NOMO-1 treated with DMSO at 0.1 percent for 48 hours (cell line): ENCODE data around the gene ARAP3.

Experiments
- DNase-seq: peaks from one replicate; lab custom pipeline; 2025; ENCODE audit not compliant: unreplicated experiment; lab: John Stamatoyannopoulos, UW

Gene ARAP3

GRCh38 chr5:141672071-141672840 lies 9.8 kb downstream of the ARAP3 start:
- DNase-seq = no peak

- DNase-seq = no peak
Observed at GRCh38 chr5:141669520-141669919, 12.5 kb downstream of the ARAP3 start.

GRCh38 chr5:141668601-141669265 lies 13.3 kb downstream of the ARAP3 start:
- no peak for DNase-seq

- DNase-seq = no peak
Observed at GRCh38 chr5:141665995-141666940, 15.8 kb downstream of the ARAP3 start.

- peak; percentile 71 for DNase-seq
Observed at GRCh38 chr5:141664733-141665461, 17.1 kb downstream of the ARAP3 start.

GRCh38 chr5:141663506-141663905 lies 18.5 kb downstream of the ARAP3 start:
- DNase-seq = no peak

GRCh38 chr5:141662028-141662427 lies 20.0 kb downstream of the ARAP3 start:
- no peak for DNase-seq

GRCh38 chr5:141657937-141658545 lies 24.0 kb downstream of the ARAP3 start:
- no peak for DNase-seq

- DNase-seq = no peak
Observed at GRCh38 chr5:141657404-141657803, 24.6 kb downstream of the ARAP3 start.

GRCh38 chr5:141656396-141656795 lies 25.6 kb downstream of the ARAP3 start:
- DNase-seq = no peak

GRCh38 chr5:141655020-141655419 lies 27.0 kb downstream of the ARAP3 start:
- DNase-seq = no peak

GRCh38 chr5:141654298-141654697 lies 27.7 kb downstream of the ARAP3 start:
- no peak for DNase-seq

GRCh38 chr5:141651728-141652105 lies 30.3 kb downstream of the ARAP3 start:
- no peak for DNase-seq

- DNase-seq = peak; percentile 79
Observed at GRCh38 chr5:141650851-141651727, 30.9 kb downstream of the ARAP3 start, which contains the start of gene FCHSD1. TSS of gene FCHSD1 (minus strand) at chr5:141651418. CDS start at chr5:141651368, 50 bp downstream.

- no peak for DNase-seq
Observed at GRCh38 chr5:141649972-141650371, 32.1 kb downstream of the ARAP3 start.

- no peak for DNase-seq
Observed at GRCh38 chr5:141649056-141649688, 32.9 kb downstream of the ARAP3 start.

GRCh38 chr5:141647851-141648250 lies 34.2 kb downstream of the ARAP3 start:
- DNase-seq = no peak

GRCh38 chr5:141647242-141647641 lies 34.8 kb downstream of the ARAP3 start:
- DNase-seq = no peak

GRCh38 chr5:141646026-141646425 lies 36.0 kb downstream of the ARAP3 start:
- DNase-seq = no peak
